Esophagus (tissue), 2 donors: ENCODE data around the gene RASAL2. TPM values are rescaled to one million over a fixed set of nuclear protein-coding genes. Genes with fewer than 3 reads are reported as not detected.

Experiments used
- H3K27ac ChIP-seq, 2 donors: one replicate each; pipeline ENCODE4 v1.5.1; 2013; ENCODE audit warnings: low read depth in 2 of 2, mild to moderate bottlenecking in 2 of 2, inconsistent platforms in 1 of 2, low read length in 1 of 2, moderate library complexity in 1 of 2
- H3K27me3 ChIP-seq, 2 donors: one replicate each; pipeline ENCODE4 v1.6.1; 2013; ENCODE audit warnings: low read length in 2 of 2, control low read depth in 1 of 2, mild to moderate bottlenecking in 1 of 2; ENCODE audit not compliant: insufficient read depth in 2 of 2, control insufficient read depth in 1 of 2
- H3K36me3 ChIP-seq, 2 donors: one replicate each; pipeline ENCODE4 v1.6.1; 2013; ENCODE audit warnings: low read length in 1 of 2; ENCODE audit not compliant: control insufficient read depth in 2 of 2, insufficient read depth in 2 of 2
- H3K4me1 ChIP-seq, 2 donors: one replicate each; pipeline ENCODE4 v1.6.1; 2013; ENCODE audit warnings: low read length in 1 of 2; ENCODE audit not compliant: control insufficient read depth in 2 of 2, insufficient read depth in 2 of 2
- H3K4me3 ChIP-seq, 2 donors: one replicate each; pipeline ENCODE4 v1.5.1; 2013; ENCODE audit warnings: low read length in 2 of 2, mild to moderate bottlenecking in 2 of 2, low read depth in 1 of 2, moderate library complexity in 1 of 2
- H3K9me3 ChIP-seq, 2 donors: one replicate each; pipeline ENCODE4 v1.6.1; 2013; ENCODE audit warnings: mild to moderate bottlenecking in 2 of 2, low read depth in 1 of 2, low read length in 1 of 2, moderate library complexity in 1 of 2; ENCODE audit not compliant: control insufficient read depth in 2 of 2, insufficient read depth in 1 of 2
- WGBS, 2 donors: extraction: QIAGEN DNeasy Blood & Tissue Kit; methylation state at CpG; one replicate each; pipeline ENCODE4 v1.1.7; 2013; 5-methylcytosine and 5-hydroxymethylcytosine counted together
- polyA plus RNA-seq, 2 donors: library from polyadenylated mRNA; stranded (reverse); fragments of 200-250 nt; gene quantifications; one replicate each; pipeline ENCODE4 v1.2.3, GENCODE V29; 2013
- donor health status: healthy with polysubstance abuse.
- donor health status: Bipolar disorder and iron deficiency.

RASAL2 gene
- polyA plus RNA-seq, 2 donors: 13.3 to 14.3 TPM

DNA sequence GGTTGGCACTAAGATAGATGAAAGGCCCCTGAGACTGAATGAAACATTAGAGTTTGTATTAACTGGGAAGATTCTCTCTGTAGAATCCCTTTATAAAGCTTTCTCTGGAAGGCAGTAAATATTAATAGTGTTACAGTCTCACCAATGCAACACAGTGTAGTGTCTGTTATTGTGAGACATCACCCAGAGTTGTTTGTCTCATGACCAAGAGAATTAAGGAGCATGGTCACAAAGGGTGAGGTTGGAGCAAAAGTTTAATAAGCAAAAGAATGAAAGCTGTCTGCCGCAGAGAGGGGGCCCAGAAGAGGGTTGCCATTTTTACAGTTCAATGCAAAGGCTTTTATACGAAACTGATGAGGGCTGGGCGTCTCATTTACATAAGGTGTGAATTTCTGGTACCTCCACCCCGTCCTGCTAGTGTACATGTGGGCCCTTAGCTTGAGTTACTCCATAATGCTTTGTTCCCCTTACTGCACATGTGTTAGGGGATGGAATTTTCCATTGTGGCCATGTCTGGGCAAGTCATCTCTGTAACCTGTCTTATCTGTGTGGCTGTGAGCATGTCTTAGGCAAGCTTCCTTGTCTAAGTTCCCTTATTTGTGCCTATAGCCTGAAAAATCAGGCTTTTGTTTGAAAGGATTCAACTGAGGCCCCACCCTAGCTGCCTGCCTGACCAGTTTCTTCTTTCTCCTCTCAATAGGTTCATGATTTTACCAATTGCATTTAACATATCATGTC is 184.1 kb downstream of the RASAL2 start:
- Histone ChIP-seq H3K9me3 (no peaks in the 10 kb centered on the region), H3K4me1 (no peaks in the 10 kb centered on the region)

DNA sequence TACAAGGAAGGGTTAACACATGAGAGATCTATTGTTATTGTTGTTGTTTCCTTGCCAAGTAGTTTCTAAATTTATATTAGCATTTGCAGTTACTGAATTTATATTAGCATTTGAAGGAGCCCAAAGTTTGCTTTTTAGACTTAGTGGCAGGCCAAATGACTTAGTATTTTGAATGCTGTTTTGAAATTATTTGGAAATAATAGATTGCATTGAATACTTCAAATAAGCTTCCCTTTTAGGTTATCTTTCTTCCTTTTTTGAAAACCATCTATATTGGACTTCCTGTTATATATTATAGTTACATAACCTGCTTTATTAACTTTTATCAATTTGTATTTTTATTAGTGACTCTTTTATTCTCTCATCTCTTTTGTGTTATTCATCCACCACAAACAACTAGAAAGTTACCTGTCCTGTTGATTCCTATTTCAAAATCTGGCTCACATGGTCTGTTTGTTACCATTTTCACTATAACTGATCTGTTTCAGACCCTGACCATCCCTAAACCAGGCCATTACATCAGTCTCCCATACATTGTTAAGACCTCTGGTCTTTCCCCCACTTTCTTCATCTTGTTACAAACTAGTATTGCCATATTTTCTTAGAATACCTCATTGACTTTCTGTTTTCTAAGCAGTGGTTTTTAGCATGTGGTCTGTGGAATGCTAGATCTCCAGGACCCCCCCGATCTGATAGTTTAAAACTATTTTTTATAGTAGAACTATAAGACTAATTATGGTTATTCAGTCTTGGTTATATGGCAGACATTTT is 185.2 kb downstream of the RASAL2 start:
- H3K4me3 ChIP-seq: no peak overlapping the region
- H3K4me1 ChIP-seq: no peaks in the 10 kb centered on the region
- no peaks in the 10 kb centered on the region for H3K9me3 ChIP-seq
- H3K27me3 ChIP-seq: no peaks in the 10 kb centered on the region
- H3K27ac ChIP-seq: peak overlapping the region in 1 of 2 donors; percentile 64
- H3K36me3 ChIP-seq: no peaks in the 10 kb centered on the region
- WGBS, 2 donors: 87 to 98% methylated on average over 1 of the region's 1 CpG

More for the DNA sequence above, 184.1 kb downstream of the RASAL2 start:
- Histone ChIP-seq H3K27ac (peak overlapping the region; percentile 69 to 80), H3K36me3 (no peaks in the 10 kb centered on the region), H3K27me3 (no peaks in the 10 kb centered on the region), H3K4me3 (no peak overlapping the region)
- WGBS, 2 donors: 62 to 83% methylated on average over 4 of the region's 4 CpGs

DNA sequence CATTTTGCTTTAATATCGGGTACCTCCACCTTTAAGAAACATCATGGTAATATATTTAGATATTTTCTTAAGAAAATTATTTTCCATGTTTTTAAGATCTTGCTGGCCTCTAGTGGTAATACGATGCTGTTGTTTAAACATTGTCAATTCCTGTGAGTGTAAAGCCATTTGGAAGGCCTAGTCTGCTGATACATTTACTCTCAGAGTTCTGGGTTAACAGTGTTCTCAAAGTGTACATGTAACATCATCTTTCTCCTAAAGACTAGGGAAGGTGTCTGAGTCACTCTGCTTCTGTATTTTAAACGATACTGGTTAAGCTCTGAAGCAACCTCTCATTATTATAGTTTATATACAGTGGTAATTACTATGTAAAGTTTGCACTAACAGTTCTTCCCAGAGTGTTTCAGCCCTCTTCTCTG is 189.1 kb downstream of the RASAL2 start:
- H3K27me3 ChIP-seq: no peaks in the 10 kb centered on the region
- WGBS, 2 donors: 22 to 28% methylated on average over 3 of the region's 3 CpGs
- H3K4me3 ChIP-seq: no peak overlapping the region
- no peak overlapping the region for H3K27ac ChIP-seq
- H3K4me1 ChIP-seq: no peaks in the 10 kb centered on the region
- peaks cover 0 to 3% of the 10 kb centered on the region in 2 donors for H3K36me3 ChIP-seq
- H3K9me3 ChIP-seq: no peaks in the 10 kb centered on the region

DNA sequence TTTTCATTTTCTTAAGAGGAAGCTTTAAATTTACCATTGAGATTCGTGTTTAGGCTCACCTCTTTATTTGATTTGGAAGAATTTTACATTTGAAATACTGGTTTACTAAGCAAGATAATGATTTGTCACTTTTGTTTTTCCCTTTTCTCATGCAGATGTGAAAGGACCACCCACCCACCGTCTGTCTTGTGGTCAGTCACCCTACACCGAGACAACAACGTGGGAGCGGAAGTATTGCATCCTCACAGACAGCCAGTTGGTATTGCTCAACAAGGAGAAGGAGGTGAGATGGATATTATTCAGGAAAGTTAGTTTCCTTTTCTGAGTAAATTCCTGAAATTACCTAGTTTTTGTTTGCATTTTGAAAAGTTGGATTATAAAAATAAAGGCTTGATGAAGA is 189.5 kb downstream of the RASAL2 start:
- peaks cover 0 to 3% of the 10 kb centered on the region in 2 donors for H3K36me3 ChIP-seq
- no peaks in the 10 kb centered on the region for H3K4me1 ChIP-seq
- 68 to 72% methylated on average over 5 of the region's 5 CpGs for WGBS, 2 donors
- H3K27ac ChIP-seq: no peak overlapping the region
- no peaks in the 10 kb centered on the region for H3K27me3 ChIP-seq
- no peaks in the 10 kb centered on the region for H3K9me3 ChIP-seq
- H3K4me3 ChIP-seq: no peak overlapping the region

DNA sequence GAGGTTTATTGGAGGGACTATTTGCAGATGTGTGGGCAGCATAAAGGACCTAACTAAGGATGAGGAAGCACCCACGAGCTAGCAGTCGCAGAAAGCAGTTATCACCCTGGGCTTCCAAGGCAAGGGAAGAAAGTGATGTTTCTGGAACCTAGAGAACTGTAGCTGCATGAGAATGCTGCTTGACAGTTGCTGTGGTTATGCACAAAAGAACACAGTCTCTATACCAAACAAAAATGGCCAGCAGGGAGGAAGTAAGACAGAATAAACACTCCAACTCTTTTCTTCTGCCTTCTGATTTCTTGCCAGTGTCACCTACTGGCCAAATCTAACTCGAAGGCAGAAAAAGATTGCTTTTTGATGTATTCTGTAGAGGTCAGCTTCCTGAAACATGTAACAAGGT is 190.2 kb downstream of the RASAL2 start:
- Histone ChIP-seq H3K4me1 (no peaks in the 10 kb centered on the region), H3K4me3 (no peak overlapping the region), H3K36me3 (peaks cover 0 to 3% of the 10 kb centered on the region in 2 donors), H3K27me3 (no peaks in the 10 kb centered on the region), H3K27ac (no peak overlapping the region), H3K9me3 (no peaks in the 10 kb centered on the region)
- WGBS, 2 donors: 50 to 57% methylated on average over 3 of the region's 3 CpGs

DNA sequence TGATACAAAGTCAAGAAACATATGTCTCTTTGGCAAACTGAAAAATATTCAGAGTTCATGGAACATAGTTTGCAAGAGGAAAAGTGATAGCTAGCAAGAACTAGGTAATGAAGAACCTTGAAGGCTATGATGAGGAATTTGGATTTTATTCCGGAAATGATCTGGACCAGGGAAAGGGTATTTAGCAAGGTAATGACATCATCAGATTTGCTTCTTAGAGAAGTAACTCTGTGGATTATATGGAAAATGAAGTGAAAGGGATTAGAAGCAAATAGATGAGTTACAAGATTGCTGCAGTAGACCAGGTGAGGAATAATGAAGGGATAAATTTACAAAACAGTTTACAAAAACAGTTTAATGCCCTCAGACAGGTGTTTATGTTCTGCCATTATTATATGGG is 197.3 kb downstream of the RASAL2 start:
- 96 to 98% methylated on average over 1 of the region's 1 CpG for WGBS, 2 donors
- H3K4me1 ChIP-seq: peaks cover 0 to 2% of the 10 kb centered on the region in 2 donors
- H3K9me3 ChIP-seq: no peaks in the 10 kb centered on the region
- H3K27me3 ChIP-seq: no peaks in the 10 kb centered on the region
- H3K4me3 ChIP-seq: no peak overlapping the region
- no peak overlapping the region for H3K27ac ChIP-seq
- H3K36me3 ChIP-seq: no peaks in the 10 kb centered on the region

DNA sequence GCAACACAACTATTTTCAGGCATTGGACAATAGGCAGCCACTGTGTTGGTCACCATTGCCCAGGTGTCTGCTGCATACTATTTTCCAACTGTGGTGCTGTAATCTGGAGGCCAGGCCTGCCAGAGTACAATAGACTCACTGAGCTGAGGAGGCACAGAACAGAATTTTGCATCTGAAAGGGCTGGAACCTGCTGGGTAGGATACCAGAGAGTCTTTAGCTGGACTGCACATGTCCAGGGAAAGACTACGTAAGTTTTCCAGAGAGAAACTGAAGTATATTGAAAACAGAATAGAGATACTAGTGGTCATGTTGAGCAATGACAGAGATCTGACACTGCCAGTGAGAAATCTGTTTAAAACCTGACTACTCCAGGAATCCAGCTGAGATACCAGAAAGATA is 200.8 kb downstream of the RASAL2 start:
- Histone ChIP-seq H3K27me3 (no peaks in the 10 kb centered on the region), H3K4me3 (no peak overlapping the region), H3K36me3 (no peaks in the 10 kb centered on the region), H3K9me3 (no peaks in the 10 kb centered on the region), H3K4me1 (peaks cover 0 to 2% of the 10 kb centered on the region in 2 donors), H3K27ac (no peak overlapping the region)
- WGBS, 2 donors: 75 to 85% methylated on average over 1 of the region's 1 CpG

DNA sequence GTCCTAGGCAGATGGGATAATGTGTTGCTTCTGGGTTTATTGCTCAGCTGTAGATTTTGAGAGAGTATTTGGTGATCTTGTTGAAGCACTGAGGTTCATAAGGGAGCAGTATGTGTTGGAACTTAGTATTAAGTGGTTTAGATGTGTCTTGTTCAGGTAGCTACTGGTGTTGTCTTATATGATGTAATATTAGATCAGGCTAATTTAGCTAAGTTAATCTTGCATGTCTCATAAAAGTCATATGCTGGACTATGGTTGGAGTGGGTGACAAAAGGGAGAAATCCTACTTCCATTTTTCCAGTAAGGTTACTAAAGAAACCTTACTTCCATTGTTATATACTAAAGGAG is 206.4 kb downstream of the RASAL2 start:
- Histone ChIP-seq H3K27me3 (no peaks in the 10 kb centered on the region), H3K36me3 (no peaks in the 10 kb centered on the region), H3K4me3 (no peak overlapping the region), H3K4me1 (no peaks in the 10 kb centered on the region), H3K27ac (peak overlapping the region in 1 of 2 donors; percentile 84), H3K9me3 (no peaks in the 10 kb centered on the region)

DNA sequence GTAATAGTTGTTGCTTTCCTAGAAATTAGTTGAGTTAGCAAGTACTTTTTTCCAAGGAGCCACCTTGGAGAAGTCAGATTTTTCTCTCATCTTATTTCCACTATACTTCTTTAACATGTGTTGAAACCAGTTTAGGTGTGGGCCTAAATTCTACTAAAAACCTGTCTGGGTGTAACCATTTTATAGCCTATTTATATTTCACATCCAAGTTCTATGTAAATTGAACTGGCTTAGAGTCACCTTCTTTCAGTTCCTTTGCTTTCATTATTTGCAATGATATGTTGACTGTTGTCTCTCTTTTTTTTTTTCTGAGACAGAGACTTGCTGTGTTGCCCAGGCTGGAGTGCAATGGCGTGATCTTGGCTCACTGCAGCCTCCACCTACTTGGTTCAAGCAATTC is 207.2 kb downstream of the RASAL2 start:
- H3K27ac ChIP-seq: peak overlapping the region; percentile 55 to 77
- no peaks in the 10 kb centered on the region for H3K36me3 ChIP-seq
- no peak overlapping the region for H3K4me3 ChIP-seq
- no peaks in the 10 kb centered on the region for H3K9me3 ChIP-seq
- no peaks in the 10 kb centered on the region for H3K27me3 ChIP-seq
- WGBS, 2 donors: 69 to 89% methylated on average over 1 of the region's 1 CpG
- no peaks in the 10 kb centered on the region for H3K4me1 ChIP-seq

DNA sequence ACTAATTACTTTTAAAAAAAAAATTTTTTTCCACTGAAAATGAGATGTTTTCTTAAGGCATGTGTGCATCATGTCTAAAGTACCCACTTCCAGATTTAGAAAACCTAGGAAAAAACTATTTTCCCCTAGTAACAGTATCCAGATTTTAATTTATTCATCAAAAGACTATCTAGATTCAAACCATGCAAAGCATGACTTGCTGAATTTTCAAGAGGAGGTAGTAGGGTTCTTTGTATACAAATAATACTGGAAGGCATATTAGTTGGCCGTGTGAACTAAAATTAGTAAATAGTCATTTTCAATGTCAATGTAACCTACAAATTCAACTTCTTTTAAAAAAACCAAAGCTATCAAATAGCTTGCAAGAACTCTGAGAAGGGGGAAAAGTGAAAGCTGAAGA is 213.4 kb downstream of the RASAL2 start:
- H3K4me3 ChIP-seq: no peak overlapping the region
- WGBS, 2 donors: 68 to 90% methylated on average over 1 of the region's 1 CpG

More for the DNA sequence above, 213.4 kb downstream of the RASAL2 start:
- no peaks in the 10 kb centered on the region for H3K4me1 ChIP-seq
- H3K27me3 ChIP-seq: no peaks in the 10 kb centered on the region
- H3K27ac ChIP-seq: no peak overlapping the region
- no peaks in the 10 kb centered on the region for H3K36me3 ChIP-seq
- H3K9me3 ChIP-seq: no peaks in the 10 kb centered on the region
